M059J (cell line): ENCODE results near the gene SYNE2. TPM values are rescaled to one million over a fixed set of nuclear protein-coding genes. Genes with fewer than 3 reads are reported as not detected.
"Not testable (repeated sequence)": the region's sequence is repeated elsewhere in the genome, so short reads cannot be mapped to it uniquely, and the experiment has no call there.

Experiments
- DNase-seq: peaks from one replicate; pipeline ENCODE4 v3.0.0-alpha.2; 2012; ENCODE audit warnings: low read depth
- total RNA-seq: library from RNA; depleted of rRNA; stranded (reverse); fragments of >200 nt; shearing (Covaris generic); gene quantifications from 2 replicates; pipeline ENCODE4 v1.2.3, GENCODE V29; 2014

SYNE2 gene
- total RNA-seq, 1 experiment from 2014 or later = 20.2 TPM

DNA sequence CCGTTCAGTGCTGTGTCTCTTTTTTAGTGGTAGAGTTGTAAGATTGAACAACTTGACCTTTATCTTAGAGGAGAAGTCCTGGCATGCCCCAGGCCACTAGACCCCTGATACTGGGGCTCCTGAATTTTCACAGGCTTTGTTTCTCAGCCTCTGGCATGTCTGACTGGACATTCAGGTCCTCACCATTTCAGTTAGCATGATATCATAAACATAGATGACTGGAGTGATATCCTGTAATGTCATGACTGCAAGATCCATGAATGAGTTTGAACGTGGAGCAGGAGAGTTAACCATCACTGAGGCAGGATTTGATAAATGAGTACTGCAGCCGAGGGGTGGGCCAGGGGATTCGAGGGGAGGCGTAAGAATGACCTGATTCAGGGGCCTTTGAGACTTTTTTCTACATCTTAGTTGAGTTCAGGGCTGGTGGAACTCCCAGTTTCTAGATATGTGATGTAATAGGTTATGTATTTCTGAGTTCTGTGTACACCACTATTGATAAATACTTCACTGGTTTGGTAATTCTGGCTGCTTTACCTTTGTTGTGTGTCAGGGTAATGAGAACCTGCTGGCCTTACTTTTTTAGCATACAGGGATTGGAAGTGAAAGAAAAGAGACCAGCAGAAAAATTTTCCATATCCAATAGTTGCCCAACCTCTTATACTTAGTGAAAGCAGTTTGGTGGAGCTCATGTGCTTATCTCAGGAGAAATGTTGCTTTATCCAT, 217.0 kb downstream of the SYNE2 start:
- no peak for DNase-seq

DNA sequence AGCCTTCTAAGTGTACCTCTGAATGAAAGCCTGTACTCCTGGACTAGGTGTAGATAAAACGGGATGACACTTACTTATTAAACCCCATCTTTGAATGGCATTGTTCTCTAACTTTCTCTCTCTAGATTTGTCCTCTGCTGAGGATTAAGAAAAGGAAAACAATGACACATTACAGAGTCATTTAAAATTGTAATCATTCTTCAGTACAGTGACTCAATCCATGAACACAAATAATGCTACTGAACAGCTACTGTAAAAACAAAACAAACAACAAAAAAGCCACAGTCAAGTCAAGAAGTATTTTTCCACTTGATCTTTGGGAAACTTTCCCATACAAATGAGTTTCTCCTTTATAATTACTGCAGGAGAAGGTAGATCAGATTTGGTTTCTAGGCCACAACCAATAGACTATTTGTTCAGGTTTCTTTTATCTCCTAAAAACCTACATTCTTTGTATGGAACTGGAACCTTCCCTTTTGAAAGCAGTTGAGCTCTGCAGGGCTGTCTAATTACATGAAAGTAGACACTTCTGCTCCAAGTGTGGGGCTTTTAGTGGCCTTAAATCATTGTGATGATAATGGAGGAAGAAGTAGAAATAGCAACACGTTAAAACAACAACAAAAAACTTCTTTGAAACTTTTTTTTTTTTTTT, 222.3 kb downstream of the SYNE2 start:
- DNase-seq = peak; percentile 83

DNA sequence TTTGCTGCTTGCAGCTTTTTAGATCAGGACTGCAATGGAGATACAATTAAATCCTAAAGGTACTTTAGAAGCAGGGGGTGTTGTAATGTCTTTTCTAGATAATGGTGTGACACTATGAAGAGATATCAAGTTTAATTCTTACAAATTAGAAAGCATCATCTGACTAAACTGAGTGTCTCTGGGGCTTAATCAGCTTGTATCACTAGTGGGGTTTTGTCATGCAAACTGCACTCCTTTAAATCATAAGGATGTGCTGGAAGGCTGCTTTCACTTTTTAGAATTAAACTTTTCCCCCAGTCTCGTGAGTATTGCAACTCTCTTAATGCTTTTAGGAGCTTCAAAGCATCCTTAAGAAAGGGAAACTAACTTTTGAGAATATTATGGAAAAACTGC, 222.8 kb downstream of the SYNE2 start:
- DNase-seq = no peak

DNA sequence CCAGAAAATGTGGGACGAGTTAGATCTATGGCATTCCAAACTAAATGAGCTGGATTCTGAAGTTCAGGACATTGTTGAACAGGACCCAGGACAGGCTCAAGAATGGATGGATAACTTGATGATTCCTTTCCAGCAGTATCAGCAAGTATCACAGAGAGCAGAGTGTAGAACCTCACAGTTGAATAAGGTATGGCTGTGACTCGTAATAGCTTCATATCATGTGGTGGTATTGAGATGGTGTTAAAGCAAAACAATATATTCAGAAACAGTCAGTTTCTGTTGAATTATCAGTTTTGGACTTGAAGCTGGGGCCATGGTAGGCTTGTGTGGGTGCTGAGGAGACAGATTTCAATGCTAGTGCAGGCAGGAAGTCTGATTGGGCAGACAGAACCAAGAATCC, 227.6 kb downstream of the SYNE2 start:
- DNase-seq = no peak

DNA sequence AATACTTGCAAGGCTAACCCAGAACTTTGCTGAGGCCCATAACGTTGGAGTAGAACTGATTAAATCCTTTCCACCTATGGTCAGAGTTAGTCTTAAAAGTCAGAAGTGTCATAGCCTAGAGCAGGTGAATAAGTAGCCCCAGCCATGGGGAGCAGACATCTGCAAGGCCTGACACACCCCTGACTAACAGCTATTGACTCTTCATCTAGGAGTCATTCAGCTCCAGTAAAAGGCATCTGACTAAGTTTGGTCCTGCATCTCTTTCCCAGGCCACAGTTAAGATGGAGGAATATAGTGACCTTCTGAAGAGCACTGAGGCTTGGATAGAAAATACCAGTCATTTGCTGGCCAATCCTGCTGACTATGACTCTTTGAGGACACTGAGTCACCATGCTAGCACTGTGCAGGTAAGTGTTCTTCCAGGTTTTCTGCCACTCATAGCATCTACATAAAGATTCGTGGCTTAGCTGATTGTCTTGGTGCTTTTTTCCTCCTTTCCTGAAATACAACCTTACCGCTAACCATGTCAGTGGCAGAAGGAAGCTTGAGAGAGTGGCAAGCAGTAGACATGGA, 228.5 kb downstream of the SYNE2 start:
- no peak for DNase-seq

DNA sequence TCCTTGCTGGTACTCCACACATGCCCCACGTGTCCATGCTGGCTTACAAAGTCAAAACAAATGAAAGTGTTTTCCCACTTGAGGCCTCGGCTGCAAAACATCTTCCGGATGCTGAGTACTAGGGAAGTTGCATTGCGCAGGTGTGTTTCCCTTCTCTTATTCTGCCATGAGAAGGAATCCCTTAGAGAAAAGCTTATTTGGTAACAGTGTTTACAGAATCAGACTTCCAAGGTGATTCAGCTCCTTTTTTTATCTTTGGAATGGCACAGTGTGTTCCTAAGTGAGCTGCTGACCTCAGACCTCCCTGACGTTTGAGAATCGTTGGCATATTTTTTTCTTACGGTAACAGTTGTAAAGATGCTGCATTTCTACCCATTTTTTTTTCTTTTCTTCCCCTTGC, 230.0 kb downstream of the SYNE2 start:
- DNase-seq = no peak

DNA sequence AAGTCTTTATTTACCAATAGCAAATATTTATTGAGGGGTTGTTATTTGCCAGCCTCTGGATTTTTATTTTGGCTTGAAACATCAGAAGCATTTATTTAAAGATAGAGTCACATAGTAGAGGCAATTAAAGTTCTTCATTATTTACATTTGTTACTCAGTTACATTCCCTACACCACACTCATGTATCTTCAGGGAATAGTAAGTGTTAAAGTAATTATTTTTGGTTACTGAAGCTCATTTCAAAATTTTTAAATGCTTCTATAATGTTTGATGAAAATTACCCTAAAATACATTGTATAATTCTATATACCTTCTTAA, 235.8 kb downstream of the SYNE2 start:
- no peak for DNase-seq

DNA sequence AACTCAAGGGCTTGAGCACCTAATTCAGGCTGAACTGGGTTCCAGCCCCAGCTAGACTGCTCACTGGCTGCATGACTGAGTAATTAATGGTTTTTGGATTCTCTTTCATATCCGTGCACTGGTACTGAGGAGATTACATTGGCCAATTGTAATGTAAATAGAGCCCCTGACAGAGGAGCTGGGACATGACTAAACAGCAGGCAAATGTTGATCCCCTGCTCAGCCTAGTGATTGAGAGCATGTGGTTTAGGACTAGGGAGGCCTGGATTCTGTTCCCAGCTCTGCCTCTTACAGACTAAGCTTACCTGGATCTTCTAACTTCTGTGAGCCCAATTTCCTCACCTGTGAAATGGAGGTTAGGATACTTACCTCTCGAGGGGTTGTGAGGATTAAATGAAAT, 237.1 kb downstream of the SYNE2 start:
- no peak for DNase-seq

DNA sequence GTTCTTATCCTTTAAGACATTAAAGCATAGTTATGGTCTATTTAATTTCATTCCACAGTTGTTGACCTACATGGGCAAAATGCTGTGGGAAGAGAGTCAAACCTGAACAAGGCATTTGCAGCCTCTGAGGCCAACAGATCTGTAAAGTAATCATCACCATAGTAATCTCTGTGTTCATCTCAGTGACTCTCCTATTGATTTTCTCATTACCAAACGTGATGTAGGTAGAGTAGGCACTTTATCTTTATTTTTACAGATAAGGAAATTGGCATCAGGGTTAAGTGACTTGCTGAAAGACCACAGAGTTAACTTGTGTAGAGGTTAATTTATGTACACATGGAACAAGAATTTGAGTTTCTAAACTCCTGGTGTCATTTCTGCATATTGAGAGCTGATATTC, 238.4 kb downstream of the SYNE2 start:
- no peak for DNase-seq

DNA sequence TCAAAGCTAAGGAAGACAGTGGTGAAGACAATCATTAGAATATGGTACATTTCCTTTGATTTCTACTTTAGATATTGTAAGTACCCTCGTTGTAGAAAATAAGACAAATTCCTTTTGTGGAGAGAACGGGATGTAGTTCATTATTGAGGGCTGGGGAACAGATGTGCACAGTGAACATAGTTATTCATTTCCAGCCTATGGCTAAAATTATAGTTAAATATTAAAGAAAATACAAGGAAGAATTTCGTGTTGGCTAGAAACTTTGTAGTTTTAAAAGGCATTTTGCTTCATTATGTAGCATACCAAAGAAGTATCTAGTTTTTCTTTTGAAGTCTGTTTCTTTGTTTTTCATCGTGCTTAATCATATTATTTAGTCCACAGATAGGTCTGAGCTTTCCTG, 239.5 kb downstream of the SYNE2 start:
- DNase-seq = no peak

DNA sequence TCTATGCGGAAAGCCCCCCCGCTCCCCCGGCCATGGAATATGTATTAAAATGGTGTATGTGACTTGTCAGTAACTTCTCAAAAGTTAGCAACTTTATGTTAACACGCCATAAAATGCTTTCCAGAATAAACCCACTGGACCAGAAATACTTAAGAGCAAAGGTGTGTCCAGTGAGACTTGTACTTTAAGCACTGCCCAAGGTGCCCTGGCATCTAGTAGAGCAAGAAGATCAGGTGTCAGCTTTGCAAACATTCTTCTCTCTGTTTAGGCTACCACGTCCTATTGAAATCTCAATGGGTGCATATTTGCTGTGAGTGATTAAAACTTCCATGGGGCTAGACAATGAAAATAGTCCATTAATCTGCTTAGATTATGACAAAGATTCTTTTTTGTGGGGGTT, 240.1 kb downstream of the SYNE2 start:
- no peak for DNase-seq

DNA sequence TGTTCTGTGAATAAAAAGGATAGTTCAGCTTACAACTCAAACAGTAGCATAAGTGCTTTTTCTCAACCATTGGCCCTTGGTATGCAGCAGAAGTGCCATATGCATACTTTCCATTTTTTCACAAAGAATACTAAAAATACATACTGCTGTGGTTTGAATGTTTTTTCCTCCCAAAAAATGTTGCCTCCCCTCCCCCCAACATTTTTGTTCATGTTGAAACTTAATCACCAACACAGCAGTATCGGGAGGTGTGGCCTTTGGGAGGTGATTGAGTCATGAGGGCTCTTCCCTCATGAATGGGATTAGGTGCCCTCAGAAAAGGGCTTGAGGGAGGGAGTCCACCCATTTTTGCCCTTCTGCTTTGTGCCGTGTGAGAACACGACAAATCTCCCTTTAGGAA, 242.8 kb downstream of the SYNE2 start:
- no peak for DNase-seq

DNA sequence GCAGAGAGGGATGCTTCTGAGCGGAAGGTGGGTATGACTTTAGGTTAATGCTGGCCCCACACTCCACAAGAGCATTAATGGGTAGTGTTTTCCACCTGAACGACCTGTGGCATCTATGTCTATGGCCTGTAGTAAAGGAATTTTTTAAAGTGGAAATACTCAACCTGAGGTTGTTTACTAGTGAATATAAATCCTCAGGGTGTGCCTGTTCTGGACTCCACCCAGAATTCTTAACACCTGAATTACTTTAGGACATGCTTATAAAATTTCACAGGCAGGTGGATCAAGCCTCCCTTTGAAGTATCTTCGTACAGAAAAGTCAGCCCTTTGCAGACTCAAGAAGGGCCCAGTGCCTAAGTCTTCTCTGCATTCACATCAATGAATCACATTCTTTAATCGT, 245.3 kb downstream of the SYNE2 start:
- DNase-seq = no peak

DNA sequence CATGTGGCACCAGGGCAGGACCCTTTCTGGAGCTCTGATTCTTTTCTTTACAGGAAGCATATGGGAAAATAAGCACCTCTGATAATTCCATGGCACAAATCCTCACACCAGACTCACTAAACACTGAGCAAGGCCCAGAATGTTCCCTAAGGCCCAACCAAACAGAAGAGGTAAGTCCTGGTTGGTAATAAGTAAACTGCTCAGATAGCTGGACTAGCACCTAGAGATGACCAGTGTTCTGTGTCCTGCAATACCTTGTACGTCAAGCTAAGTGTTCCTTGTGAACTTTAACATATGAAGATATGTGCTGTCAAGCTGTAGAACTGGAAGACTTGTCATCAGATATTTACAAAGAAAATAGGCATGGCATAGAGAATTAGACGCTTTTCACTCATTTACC, 254.6 kb downstream of the SYNE2 start:
- DNase-seq = no peak

DNA sequence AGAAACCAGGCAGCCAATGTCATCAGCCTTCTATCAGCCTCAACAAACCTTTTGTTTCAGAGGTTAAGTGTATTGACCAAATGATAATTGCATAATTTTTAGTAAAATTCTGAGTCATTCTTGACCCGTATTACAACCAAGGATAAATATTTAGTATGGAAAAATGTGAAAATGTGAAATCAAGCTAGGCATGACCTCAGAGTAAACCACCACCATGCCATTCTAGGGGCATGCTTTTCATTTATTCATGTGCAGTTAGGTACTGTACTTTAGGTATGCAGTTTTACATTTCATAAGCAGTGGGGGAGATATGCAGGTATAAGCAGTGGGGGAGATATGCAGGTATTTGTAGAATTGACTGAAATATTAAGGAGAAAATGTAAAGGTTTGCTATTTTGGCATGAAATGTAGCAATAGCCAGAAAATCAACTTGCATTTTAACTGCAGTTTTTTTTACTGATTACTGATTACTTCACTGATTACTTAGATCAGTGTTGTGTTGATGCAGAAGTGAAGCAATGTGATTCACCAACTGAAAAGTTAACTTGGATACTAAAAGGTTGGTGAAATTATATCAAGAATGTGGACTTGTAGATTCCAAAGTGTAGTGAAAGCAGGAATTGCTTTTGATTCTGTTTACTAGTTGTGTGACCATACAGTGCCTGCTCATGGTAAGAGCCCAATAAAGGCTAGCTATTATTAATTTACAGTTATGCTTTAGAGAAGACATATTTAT, 257.2 kb downstream of the SYNE2 start:
- peak; percentile 13 for DNase-seq

DNA sequence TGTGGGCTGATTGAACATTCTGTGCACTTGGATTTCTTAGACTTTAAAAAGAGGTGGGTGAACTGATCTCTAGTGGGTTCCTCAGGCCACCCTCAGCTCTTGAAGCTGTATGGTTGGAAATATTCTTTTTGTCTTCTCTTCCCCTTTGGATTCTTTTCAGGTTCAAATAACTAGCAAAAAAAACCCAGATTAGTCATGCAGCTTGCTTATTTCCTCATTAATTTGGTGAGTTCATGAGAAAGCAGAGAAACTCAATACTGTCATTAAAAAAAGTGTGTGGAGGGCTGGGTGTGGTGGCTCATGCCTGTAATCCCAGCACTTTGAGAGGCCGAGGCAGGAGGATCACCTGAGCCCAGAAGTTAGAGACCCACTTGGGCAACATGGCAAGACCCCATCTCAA, 258.0 kb downstream of the SYNE2 start:
- DNase-seq = peak; percentile 45

DNA sequence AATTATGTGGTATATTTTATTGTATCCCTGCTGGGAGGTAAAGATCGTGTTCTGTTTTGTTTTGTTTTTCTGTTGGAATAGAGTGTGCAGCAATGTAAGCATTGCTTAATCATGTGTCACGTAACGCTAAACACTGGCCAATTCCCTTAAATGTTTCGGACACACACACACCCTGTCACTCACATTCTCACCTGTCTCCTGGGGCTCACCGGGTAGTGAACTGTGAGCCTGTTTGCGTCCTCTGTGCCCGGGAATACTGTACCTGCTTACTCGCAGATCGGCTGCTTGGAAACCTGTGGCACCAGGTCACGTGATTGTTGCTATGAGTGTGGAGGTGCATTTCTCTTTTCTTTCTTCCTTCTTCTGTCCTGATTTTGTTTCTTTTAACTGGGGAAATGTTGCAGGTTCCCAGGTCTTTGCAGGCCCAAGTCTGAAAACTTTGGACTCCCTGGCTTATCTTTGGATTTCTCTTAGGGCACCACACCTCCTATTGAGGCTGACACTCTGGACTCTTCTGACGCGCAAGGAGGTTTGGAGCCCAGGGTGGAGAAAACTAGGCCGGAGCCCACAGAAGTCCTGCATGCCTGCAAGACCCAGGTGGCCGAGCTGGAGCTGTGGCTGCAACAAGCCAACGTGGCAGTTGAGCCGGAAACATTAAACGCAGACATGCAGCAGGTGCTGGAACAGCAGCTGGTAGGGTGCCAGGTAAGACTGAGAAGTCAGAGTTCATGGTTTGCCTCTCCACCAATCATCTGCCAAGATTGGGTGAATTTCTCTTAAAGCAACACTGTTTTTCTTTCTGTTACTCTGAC, 260.3 kb downstream of the SYNE2 start:
- no peak for DNase-seq

DNA sequence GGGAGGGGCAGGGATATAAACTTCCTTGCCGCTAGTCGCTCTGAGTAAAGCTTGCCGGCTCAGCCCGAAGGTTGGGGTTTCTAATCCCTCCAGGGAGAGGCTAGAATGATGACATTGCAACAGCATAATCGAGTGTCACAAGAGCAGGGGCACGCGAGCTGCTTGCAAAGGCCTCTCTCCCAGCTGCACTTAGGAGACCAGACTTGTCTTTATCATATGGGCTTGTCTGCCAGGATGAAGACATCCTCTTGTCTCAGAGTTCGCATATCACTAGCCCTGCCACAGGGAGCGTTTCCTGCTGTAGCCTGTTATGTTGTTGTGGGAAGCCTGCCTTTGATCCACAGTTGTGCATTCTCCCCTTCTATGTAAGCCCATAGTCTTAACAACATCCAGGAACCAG, 261.4 kb downstream of the SYNE2 start:
- DNase-seq = no peak

DNA sequence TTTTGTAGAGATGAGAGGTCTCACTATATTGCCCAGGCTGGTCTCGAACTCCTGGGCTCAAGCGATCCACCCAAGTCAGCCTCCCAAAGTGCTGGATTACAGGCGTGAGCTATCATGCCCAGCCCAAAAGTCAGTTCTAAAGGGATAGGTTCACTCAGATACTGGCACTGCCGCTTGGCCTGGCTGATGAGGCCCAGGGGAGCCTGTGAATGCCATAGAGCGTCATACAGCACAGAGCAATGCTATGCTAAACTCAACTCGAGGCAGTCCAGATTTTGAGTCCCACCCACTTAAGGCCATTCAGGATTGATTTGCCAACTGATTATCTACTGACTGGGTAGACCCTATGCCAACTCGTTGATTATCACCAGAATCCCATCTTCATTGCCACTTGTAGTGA, 262.0 kb downstream of the SYNE2 start:
- no peak for DNase-seq

DNA sequence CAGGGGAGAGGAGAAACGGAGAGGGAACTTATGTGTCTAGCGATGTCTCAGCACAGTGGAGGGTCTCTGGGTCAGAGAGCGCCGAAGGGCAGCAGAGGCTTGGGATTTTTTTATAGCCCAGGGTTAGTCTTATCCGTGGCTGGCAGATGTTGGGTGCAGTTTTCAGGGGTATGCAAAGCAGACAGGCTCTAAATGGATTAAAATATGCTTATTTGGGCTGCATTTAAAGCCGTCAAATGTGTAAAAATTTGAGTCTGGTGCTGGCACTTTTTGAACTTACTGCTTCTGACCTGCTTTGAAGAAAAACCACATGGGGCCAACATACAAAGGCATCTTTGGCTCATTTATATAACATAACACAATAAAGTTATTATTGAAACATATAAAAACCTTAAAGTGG, 262.6 kb downstream of the SYNE2 start:
- DNase-seq = no peak

DNA sequence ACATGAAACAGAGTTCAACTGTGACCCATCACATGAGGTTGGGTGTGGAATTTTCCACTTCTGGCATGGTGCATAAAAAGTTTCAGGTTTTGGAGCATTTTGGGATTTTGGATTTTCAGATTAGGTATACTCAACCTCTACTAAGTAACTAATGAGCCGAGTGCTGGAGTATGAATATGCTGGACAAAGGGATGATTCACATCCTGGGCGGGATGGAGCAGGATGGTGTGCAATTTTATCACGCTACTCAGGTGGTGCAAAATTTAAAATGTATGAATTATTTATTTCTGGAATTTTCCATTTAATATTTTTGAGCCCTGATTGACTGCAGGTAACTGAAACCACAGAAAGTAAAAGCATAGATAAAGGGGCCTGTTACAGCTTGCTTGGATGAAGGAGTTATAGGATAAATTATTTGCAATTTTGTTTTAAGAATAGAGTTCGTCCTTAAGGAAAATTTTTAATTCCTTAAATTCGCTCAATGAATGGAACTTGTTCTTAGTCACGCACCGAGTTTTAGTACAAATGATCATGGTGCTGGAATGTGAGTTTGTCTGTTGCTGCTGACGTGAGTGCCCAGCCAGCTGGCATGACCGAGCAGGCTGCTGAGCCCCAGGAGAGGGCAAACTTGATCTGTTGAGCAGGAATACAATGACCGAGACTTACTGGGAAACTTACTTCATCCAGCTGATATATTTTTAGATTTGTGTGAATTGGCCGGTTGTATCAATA, 265.0 kb downstream of the SYNE2 start:
- DNase-seq = peak; percentile 86

DNA sequence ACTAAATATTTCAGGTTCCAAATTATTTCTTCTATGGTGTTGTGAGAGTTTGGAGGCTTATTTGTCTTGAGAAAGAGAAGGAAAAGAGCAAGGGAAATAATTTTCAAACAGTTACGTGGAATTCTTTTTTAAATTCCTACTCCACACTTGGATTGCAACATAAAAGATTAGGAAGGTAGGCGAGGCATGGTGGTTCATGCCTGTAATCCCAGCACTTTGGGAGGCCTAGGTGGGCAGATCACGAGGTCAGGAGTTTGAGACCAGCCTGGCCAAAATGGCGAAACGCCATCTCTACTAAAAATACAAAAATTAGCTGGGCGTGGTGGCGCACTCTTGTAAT, 265.6 kb downstream of the SYNE2 start:
- not testable (repeated sequence) for DNase-seq
